CD4-positive, alpha-beta T cell treated with Interleukin-1 beta for 1 hour (primary cell): Measurements from ENCODE around the gene RIMBP2.

Source experiments
- DNase-seq, 2 donors: peaks; one replicate each; pipeline ENCODE4 v3.0.0-alpha.2; 2020 to 2022

The RIMBP2 gene

GRCh38 chr12:130562716-130563115 is 153.4 kb downstream of the RIMBP2 start:
- DNase-seq = no peak

- no peak for DNase-seq
These were observed 155.8 kb downstream of the RIMBP2 start for GRCh38 chr12:130560321-130560720.

- DNase-seq = no peak
These were observed 156.3 kb downstream of the RIMBP2 start for GRCh38 chr12:130559806-130560205.

- DNase-seq = no peak
These were observed 158.0 kb downstream of the RIMBP2 start for GRCh38 chr12:130557886-130558765.

- DNase-seq = no peak
These were observed 158.9 kb downstream of the RIMBP2 start for GRCh38 chr12:130557201-130557600.

GRCh38 chr12:130556486-130557055 is 159.5 kb downstream of the RIMBP2 start:
- DNase-seq = no peak

GRCh38 chr12:130555628-130556485 is 160.2 kb downstream of the RIMBP2 start:
- DNase-seq = no peak

GRCh38 chr12:130555221-130555620 is 160.9 kb downstream of the RIMBP2 start:
- DNase-seq = no peak

GRCh38 chr12:130552483-130552996 is 163.6 kb downstream of the RIMBP2 start:
- no peak for DNase-seq

GRCh38 chr12:130549361-130549760 is 166.7 kb downstream of the RIMBP2 start:
- no peak for DNase-seq

GRCh38 chr12:130547480-130548155 is 168.5 kb downstream of the RIMBP2 start:
- DNase-seq = no peak

GRCh38 chr12:130546494-130546893 is 169.6 kb downstream of the RIMBP2 start:
- DNase-seq = no peak

GRCh38 chr12:130545475-130545874 is 170.6 kb downstream of the RIMBP2 start:
- no peak for DNase-seq

- DNase-seq = no peak
These were observed 175.7 kb downstream of the RIMBP2 start for GRCh38 chr12:130540376-130540775.

GRCh38 chr12:130538343-130539095 is 177.6 kb downstream of the RIMBP2 start:
- DNase-seq = no peak

- DNase-seq = no peak
These were observed 178.4 kb downstream of the RIMBP2 start for GRCh38 chr12:130537655-130538054.

- DNase-seq = no peak
These were observed 179.0 kb downstream of the RIMBP2 start for GRCh38 chr12:130537051-130537450.

GRCh38 chr12:130530429-130530828 is 185.7 kb downstream of the RIMBP2 start:
- DNase-seq = no peak

GRCh38 chr12:130529781-130530180 is 186.3 kb downstream of the RIMBP2 start:
- DNase-seq = no peak

GRCh38 chr12:130527239-130527638 is 188.9 kb downstream of the RIMBP2 start:
- DNase-seq = no peak

- DNase-seq = no peak
These were observed 189.3 kb downstream of the RIMBP2 start for GRCh38 chr12:130526813-130527212.
